ENCODE measurements around the gene VSX2. TPM values are rescaled to one million over a fixed set of nuclear protein-coding genes. Genes with fewer than 3 reads are reported as not detected.
A peak's percentile ranks its signal among the peaks of the same experiment; 100 is the strongest.

VSX2 gene
- total and polyA plus RNA-seq, 2 of the 13 experiments (the other 11 are each of a cell fraction or from before 2014, with no cell fraction given), result 0.05 TPM; not detected in 1

- TF ChIP-seq, protein P1, sequence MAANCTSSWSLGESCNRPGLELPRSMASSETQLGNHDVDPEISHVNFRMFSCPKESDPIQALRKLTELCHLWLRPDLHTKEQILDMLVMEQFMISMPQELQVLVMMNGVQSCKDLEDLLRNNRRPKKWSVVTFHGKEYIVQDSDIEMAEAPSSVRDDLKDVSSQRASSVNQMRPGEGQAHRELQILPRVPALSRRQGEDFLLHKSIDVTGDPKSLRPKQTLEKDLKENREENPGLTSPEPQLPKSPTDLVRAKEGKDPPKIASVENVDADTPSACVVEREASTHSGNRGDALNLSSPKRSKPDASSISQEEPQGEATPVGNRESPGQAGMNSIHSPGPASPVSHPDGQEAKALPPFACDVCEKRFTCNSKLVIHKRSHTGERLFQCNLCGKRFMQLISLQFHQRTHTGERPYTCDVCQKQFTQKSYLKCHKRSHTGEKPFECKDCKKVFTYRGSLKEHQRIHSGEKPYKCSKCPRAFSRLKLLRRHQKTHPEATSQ (CRISPR knock-in tag; IDR thresholded peaks at IDR 0.05; ENCODE audit: borderline replicate concordance), result no peak
- TF ChIP-seq ZNF883 (CRISPR knock-in tag; IDR thresholded peaks at IDR 0.05; ENCODE audit: not compliant biosample characterization) (no peak), ZNF567 (CRISPR knock-in tag; IDR thresholded peaks at IDR 0.05; ENCODE audit: borderline replicate concordance) (no peak), ZNF354B (CRISPR knock-in tag; IDR thresholded peaks at IDR 0.05) (no peak), ZHX2 (IDR thresholded peaks at IDR 0.05; ENCODE audit: low read depth) (no peak), ZHX2 (CRISPR knock-in tag; IDR thresholded peaks at IDR 0.05; ENCODE audit: borderline replicate concordance) (no peak), POLR2AphosphoS5 (IDR thresholded peaks at IDR 0.05; ENCODE audit: low read depth, low read length) (no peak), ZNF839 (CRISPR knock-in tag; IDR thresholded peaks at IDR 0.05; ENCODE audit: borderline replicate concordance) (no peak), ZNF800 (CRISPR knock-in tag; IDR thresholded peaks at IDR 0.05) (no peak), STAG1 (CRISPR knock-in tag; IDR thresholded peaks at IDR 0.05) (peak; percentile 60), TMF1 (CRISPR knock-in tag; IDR thresholded peaks at IDR 0.05; ENCODE audit: low read depth) (no peak), MZF1 (CRISPR knock-in tag; IDR thresholded peaks at IDR 0.05; ENCODE audit: borderline replicate concordance) (no peak), GATA4 (IDR thresholded peaks at IDR 0.05; ENCODE audit: borderline replicate concordance, low read depth) (no peak), MAX (IDR thresholded peaks at IDR 0.05) (peak; percentile 20; the same call in 1 of the 2 replicates), NFE2 (CRISPR knock-in tag; IDR thresholded peaks at IDR 0.05) (no peak), NBN (conservative IDR thresholded peaks at IDR 0.05) (no peak)
- TF ChIP-seq, protein P2, sequence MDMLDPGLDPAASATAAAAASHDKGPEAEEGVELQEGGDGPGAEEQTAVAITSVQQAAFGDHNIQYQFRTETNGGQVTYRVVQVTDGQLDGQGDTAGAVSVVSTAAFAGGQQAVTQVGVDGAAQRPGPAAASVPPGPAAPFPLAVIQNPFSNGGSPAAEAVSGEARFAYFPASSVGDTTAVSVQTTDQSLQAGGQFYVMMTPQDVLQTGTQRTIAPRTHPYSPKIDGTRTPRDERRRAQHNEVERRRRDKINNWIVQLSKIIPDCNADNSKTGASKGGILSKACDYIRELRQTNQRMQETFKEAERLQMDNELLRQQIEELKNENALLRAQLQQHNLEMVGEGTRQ (IDR thresholded peaks at IDR 0.05; ENCODE audit: low read depth, low read length), result no peak
- TF ChIP-seq, protein P2 (CRISPR knock-in tag; IDR thresholded peaks at IDR 0.05; ENCODE audit: borderline replicate concordance), result no peak
Observed at GRCh38 chr14:74217672-74218448, 21.4 kb upstream of the VSX2 start (continued).

Data from HepG2 (cell line).